Cardiac fibroblast (primary cell): ENCODE data around the gene IRF7.

ENCODE experiments used
- DNase-seq, 2 donors: peaks; one replicate each; pipeline versions ENCODE4 v3.0.0 to v3.0.0-alpha.2; 2010; ENCODE audit warnings: low read depth in 2 of 2
- H3K4me3 ChIP-seq, 2 donors: replicated peaks in 1 of 2; 1 replicate in 1 of 2; 2 replicates in 1 of 2; pipeline ENCODE4 v1.5.1; 2011; ENCODE audit warnings: low read depth in 2 of 2, low read length in 2 of 2, mild to moderate bottlenecking in 2 of 2, moderate library complexity in 1 of 2
- CTCF ChIP-seq: IDR thresholded peaks from one replicate; pipeline ENCODE4 v1.5.1; 2011; ENCODE audit warnings: low read depth, mild to moderate bottlenecking, low read length, inconsistent platforms

IRF7 gene

GRCh38 chr11:596374-596773 lies 19.4 kb downstream of the IRF7 start:
- H3K4me3 ChIP-seq: no peak overlapping the region
- no peak for TF ChIP-seq CTCF
- DNase-seq: no peak

- no peak for DNase-seq
- H3K4me3 ChIP-seq: no peak overlapping the region
- no peak for TF ChIP-seq CTCF
Measured at GRCh38 chr11:595400-595799, 20.4 kb downstream of the IRF7 start.

GRCh38 chr11:593347-593746 lies 22.4 kb downstream of the IRF7 start:
- no peak overlapping the region for H3K4me3 ChIP-seq
- no peak for DNase-seq
- no peak for TF ChIP-seq CTCF

GRCh38 chr11:592918-593317 lies 22.8 kb downstream of the IRF7 start:
- no peak overlapping the region for H3K4me3 ChIP-seq
- no peak for TF ChIP-seq CTCF
- DNase-seq: no peak

- no peak for TF ChIP-seq CTCF
- no peak for DNase-seq
- H3K4me3 ChIP-seq: no peak overlapping the region
Measured at GRCh38 chr11:592501-592900, 23.2 kb downstream of the IRF7 start.

GRCh38 chr11:590997-591396 lies 24.8 kb downstream of the IRF7 start:
- H3K4me3 ChIP-seq: no peak overlapping the region
- DNase-seq: no peak
- no peak for TF ChIP-seq CTCF

- DNase-seq: no peak
- no peak for TF ChIP-seq CTCF
- H3K4me3 ChIP-seq: no peak overlapping the region
Measured at GRCh38 chr11:589798-590197, 26.0 kb downstream of the IRF7 start.
